Choroid plexus epithelial cell (primary cell): ENCODE results near the gene CDH22.

ENCODE experiments used
- DNase-seq: peaks from one replicate; pipeline ENCODE4 v3.0.0-alpha.2; 2010; ENCODE audit warnings: low read depth
- H3K4me3 ChIP-seq: 2 replicates; pipeline ENCODE4 v1.5.1; 2011; ENCODE audit warnings: low read depth, mild to moderate bottlenecking, control low read depth, low read length, moderate library complexity
- CTCF ChIP-seq: conservative IDR thresholded peaks from 2 replicates; pipeline ENCODE4 v1.5.1; 2011; ENCODE audit warnings: low read depth, mild to moderate bottlenecking, control low read depth, inconsistent platforms, low read length, moderate library complexity

CDH22 gene

GRCh38 chr20:46150943-46151342 is 157.4 kb downstream of the CDH22 start:
- no peak overlapping the region for H3K4me3 ChIP-seq
- DNase-seq, result no peak
- TF ChIP-seq CTCF, result no peak

DNA sequence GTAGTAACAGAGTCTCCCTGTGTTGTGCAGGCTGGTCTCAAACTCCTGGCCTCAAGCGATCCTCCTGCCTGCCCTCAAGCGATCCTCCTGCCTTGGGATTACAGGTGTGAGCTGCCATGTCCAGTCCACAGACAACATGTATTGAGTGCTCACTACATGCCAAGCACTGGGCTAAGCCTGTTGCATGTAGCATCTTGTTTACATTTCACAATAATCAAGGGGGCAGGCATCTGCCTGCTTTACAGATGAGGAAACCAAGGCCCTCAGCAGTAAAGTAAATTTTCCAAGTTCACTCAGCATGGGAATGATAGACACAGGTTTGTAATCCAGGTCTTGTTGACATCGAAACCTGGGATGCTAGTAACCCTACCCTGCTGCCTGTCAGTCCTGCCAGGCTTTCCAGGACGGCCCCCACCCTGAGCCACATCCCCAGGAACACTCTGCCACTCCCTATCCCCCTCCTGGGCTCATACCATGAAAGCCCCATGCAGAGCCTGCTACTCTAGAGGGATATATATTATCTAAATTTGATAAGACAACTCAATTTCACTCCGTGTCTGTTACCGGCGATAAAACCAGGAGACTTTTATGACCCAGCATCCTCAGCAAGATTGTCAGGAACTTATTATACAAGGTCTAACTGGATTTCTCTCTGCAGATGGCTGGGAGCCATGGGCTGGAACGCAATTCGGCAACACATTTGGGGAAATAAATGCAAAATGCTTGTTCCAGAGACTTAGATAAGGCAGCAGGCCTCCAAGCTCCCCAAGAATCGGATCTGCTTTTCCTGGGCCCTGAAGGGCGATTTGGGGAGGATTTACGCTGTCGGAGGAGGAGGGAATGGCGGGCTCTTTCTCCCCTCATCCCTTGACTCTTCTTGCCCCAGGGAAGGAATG is 159.7 kb downstream of the CDH22 start:
- H3K4me3 ChIP-seq, result no peak overlapping the region
- TF ChIP-seq CTCF, result no peak
- no peak for DNase-seq

DNA sequence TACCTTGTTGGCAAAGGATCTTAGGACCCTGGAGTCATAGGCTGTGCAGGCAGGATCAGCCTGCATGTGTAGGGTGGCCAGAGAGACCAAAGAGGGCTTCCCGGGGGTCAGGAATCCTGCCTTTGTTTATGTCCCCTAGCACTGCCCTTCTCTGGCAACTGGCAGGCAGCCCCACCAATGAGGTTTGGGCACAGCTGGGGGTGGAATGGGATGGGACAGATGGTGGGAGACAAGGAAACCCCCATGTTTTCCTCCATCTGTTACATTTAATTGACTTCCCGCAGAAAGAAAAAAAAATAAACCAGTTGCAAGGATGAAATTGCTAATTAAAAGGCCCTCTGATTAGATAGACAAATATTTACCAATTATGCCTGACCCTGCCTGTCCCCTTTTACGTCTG is 162.6 kb downstream of the CDH22 start:
- TF ChIP-seq CTCF, result no peak
- DNase-seq, result no peak
- H3K4me3 ChIP-seq, result no peak overlapping the region

DNA sequence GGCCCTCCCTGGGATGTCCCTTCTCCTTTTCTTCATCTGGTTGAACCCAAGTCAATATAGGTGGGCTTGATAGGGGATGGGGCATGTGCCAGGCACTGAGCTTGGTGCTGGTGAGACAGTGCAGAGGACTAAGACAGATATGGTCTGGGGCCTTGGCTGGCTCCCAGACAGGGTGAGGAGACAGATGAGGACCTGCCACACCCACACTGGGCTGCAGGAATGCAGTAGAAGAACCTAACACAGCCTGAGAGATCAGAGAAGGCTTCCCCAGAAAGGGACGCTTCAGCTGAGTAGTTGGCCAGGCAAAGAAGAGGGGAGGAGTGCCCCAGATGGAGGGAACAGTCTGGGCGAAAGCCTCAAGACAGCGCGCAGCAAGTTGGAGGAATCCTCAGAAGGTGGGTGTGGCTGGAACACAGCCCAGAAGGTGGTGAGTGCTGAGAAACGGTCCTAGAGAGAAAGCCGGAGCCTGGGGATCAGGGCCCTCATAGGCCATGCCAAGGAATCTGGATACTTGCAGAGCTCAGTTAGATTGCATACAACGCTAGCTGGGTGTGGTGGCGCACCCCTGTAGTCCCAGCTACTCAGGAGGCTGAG is 163.8 kb downstream of the CDH22 start:
- no peak overlapping the region for H3K4me3 ChIP-seq
- no peak for TF ChIP-seq CTCF
- no peak for DNase-seq

DNA sequence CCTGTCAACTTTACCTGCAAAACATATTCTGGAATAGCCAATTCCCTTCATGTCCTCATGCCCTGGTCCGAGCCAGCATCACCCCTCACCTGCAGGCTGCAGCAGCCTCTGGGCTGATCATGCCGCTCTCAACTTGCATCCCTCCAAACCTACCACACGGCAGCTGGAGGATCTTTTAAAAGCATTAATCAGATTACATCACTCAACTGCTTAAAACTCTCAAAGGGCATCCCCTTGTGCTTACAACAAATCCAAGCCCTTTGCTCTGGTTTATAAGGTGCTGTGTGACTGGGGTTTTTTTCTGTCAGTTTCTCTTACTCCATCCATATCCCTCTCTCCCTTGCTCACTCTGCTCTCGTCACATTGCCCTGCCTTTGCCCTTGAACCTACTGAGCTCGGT is 166.2 kb downstream of the CDH22 start:
- TF ChIP-seq CTCF, result no peak
- no peak for DNase-seq
- H3K4me3 ChIP-seq, result no peak overlapping the region

DNA sequence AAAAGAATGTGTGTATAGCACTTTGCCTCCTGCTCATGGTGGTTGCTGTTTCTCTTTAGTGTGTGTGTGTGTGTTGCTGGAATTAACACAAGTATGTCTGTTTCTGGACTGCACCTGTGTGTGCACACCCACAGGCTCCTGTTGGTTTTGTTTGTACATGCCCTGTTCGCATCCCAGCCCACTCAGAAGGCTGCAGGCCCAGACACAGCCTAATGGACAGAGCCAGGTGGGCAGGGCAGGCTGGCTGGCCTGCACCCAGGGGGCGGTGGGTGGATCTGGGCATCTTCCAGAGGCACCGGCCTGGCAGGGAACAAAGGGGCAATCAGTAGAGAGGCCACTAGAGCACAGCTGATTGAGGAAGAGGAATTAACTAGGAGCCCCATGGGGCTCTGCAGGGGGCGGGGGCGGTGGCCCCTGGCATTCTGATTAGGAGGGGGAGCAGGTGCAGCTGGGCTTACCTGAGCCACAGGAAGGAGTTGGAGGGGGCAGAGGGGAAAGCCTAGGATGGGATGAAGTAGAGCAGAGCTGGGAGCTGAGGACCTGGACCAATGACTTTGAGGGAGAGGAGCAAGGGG is 168.3 kb downstream of the CDH22 start:
- DNase-seq, result no peak
- H3K4me3 ChIP-seq, result no peak overlapping the region
- TF ChIP-seq CTCF, result no peak
